Nephron progenitor cell (in vitro differentiated cells): ENCODE results near the gene CPEB4.

ENCODE experiments used
- DNase-seq: peaks from one replicate; pipeline ENCODE4 v3.0.0; 2021
- H3K27ac Mint-ChIP-seq: 2 replicates; pipeline ENCODE4 v1.8.0; 2021; ENCODE audit warnings: mild to moderate bottlenecking, moderate library complexity, mixed read lengths
- H3K27me3 Mint-ChIP-seq: 2 replicates; pipeline ENCODE4 v1.8.0; 2021; ENCODE audit warnings: mild to moderate bottlenecking, low read depth, mixed read lengths; ENCODE audit not compliant: poor library complexity
- H3K36me3 Mint-ChIP-seq: 2 replicates; pipeline ENCODE4 v1.8.0; 2021; ENCODE audit warnings: low read depth, mixed read lengths
- H3K4me1 Mint-ChIP-seq: 2 replicates; pipeline ENCODE4 v1.8.0; 2021; ENCODE audit warnings: mixed read lengths
- H3K4me3 Mint-ChIP-seq: 2 replicates; pipeline ENCODE4 v1.8.0; 2021; ENCODE audit warnings: mild to moderate bottlenecking, moderate library complexity, mixed read lengths
- H3K9me3 Mint-ChIP-seq: 2 replicates; pipeline ENCODE4 v1.8.0; 2021; ENCODE audit warnings: mild to moderate bottlenecking, moderate library complexity, mixed read lengths
- TF ChIP-seq, protein P1 (sequence below): fragments of 200-600 bp; sonication (generic); IDR thresholded peaks from 2 replicates; pipeline ENCODE4 v1.5.0; 2021; ENCODE audit warnings: antibody characterized with exemption

CPEB4 gene

DNA sequence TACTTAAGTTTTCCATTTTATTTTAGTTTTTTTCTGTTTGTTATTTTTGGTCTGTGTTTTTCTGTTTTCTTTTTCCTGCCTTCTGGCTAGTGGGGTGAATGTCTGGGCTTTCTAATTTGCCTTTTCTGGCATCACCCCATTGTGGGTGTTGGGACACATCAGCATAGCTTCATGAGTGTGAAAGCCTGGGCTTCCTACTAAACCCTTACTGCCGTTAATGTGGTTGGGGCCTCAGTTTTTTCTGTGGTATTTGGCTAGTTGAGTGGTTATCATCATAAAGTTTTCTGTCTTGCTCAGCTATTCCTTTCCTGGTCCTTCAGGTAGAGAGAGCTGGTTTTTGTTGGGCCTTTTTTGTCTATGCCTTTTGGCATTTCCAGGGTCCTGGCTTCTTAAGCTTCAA, 122.2 kb downstream of the CPEB4 start:
- peaks cover 16% of the 10 kb centered on the region for H3K9me3 Mint-ChIP-seq
- no peak overlapping the region for H3K4me3 Mint-ChIP-seq
- peaks cover 5% of the 10 kb centered on the region for H3K27me3 Mint-ChIP-seq
- no peak for DNase-seq
- H3K4me1 Mint-ChIP-seq: no peaks in the 10 kb centered on the region
- no peak overlapping the region for H3K27ac Mint-ChIP-seq
- no peaks in the 10 kb centered on the region for H3K36me3 Mint-ChIP-seq
- TF ChIP-seq, protein P1, sequence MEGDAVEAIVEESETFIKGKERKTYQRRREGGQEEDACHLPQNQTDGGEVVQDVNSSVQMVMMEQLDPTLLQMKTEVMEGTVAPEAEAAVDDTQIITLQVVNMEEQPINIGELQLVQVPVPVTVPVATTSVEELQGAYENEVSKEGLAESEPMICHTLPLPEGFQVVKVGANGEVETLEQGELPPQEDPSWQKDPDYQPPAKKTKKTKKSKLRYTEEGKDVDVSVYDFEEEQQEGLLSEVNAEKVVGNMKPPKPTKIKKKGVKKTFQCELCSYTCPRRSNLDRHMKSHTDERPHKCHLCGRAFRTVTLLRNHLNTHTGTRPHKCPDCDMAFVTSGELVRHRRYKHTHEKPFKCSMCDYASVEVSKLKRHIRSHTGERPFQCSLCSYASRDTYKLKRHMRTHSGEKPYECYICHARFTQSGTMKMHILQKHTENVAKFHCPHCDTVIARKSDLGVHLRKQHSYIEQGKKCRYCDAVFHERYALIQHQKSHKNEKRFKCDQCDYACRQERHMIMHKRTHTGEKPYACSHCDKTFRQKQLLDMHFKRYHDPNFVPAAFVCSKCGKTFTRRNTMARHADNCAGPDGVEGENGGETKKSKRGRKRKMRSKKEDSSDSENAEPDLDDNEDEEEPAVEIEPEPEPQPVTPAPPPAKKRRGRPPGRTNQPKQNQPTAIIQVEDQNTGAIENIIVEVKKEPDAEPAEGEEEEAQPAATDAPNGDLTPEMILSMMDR: no peak

DNA sequence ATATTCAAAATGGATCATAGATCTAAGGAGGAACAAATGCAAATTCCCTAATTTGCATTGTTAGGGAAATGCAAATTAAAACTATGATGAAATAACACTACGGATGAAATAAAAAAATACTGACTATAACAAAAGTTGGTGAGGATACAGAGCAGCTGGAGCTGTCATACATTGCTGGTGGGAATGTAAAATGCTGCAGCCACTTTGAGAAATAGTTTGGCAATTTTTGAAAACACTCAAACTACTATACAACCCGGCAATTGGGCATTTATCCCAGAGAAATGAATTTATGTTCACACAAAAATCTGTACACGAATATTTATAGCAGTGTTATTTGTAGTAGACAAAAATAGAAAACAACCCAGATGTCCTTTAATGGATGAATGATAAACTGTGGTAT, 123.3 kb downstream of the CPEB4 start:
- H3K27ac Mint-ChIP-seq: no peak overlapping the region
- H3K4me1 Mint-ChIP-seq: no peaks in the 10 kb centered on the region
- H3K9me3 Mint-ChIP-seq: peaks cover 16% of the 10 kb centered on the region
- H3K27me3 Mint-ChIP-seq: peaks cover 5% of the 10 kb centered on the region
- TF ChIP-seq, protein P1: no peak
- no peak overlapping the region for H3K4me3 Mint-ChIP-seq
- DNase-seq: no peak
- H3K36me3 Mint-ChIP-seq: no peaks in the 10 kb centered on the region
